Uterus (tissue), 4 donors: ENCODE measurements around the gene VPS41. TPM values are rescaled to one million over a fixed set of nuclear protein-coding genes. Genes with fewer than 3 reads are reported as not detected.
A peak's percentile ranks its signal among the peaks of the same experiment; 100 is the strongest.

Experiments
- DNase-seq, 2 donors: peaks; one replicate each; pipeline ENCODE4 v3.0.0-alpha.2; 2019 to 2020
- H3K27ac ChIP-seq, 2 donors: fragments of 200-600 bp; sonication (generic); 1 replicate in 1 of 2; 2 replicates in 1 of 2; pipeline ENCODE4 v1.5.1; 2016 to 2018
- H3K27me3 ChIP-seq, 2 donors: fragments of 200-600 bp; sonication (generic); one replicate each; pipeline ENCODE4 v1.5.1; 2018 to 2019; ENCODE audit warnings: control low read depth in 1 of 2
- H3K36me3 ChIP-seq, 2 donors: fragments of 200-600 bp; sonication (generic); one replicate each; pipeline ENCODE4 v1.5.1; 2019; ENCODE audit warnings: control low read depth in 1 of 2
- H3K4me1 ChIP-seq, 2 donors: fragments of 200-600 bp; sonication (generic); one replicate each; pipeline ENCODE4 v1.5.1; 2018 to 2019; ENCODE audit warnings: control low read depth in 1 of 2
- H3K4me3 ChIP-seq, 2 donors: fragments of 200-600 bp; sonication (generic); 1 replicate in 1 of 2; 2 replicates in 1 of 2; pipeline ENCODE4 v1.5.1; 2018 to 2019; ENCODE audit warnings: mild to moderate bottlenecking in 1 of 2
- H3K9me3 ChIP-seq, 2 donors: fragments of 200-600 bp; sonication (generic); one replicate each; pipeline ENCODE4 v1.5.1; 2019; ENCODE audit warnings: control low read depth in 1 of 2
- POLR2A ChIP-seq, 2 donors: fragments of 450-650 bp; IDR thresholded peaks; one replicate each; pipeline ENCODE4 v1.6.1; 2016; ENCODE audit warnings: antibody characterized with exemption in 2 of 2, mild to moderate bottlenecking in 1 of 2, moderate library complexity in 1 of 2
- intact Hi-C: fragments of 100-400 bp; cut with DNase I; formaldehyde crosslinking; loops from one replicate; pipeline ENCODE4 v1.15.1; 2023; ENCODE audit warnings: low total_unique reads
- total RNA-seq, 4 donors: library from RNA; depleted of rRNA in 3 of 4; stranded (reverse); fragments of >200 nt in 3 of 4; gene quantifications; one replicate each; pipeline versions ENCODE4 v1.1.0 to v1.2.4, GENCODE V29; 2014 to 2023
- TF ChIP-seq, protein P1 (sequence below), 4 experiments: fragments of 200-600 bp in 2 of 4; fragments of 450-650 bp in 2 of 4; sonication (generic) in 2 of 4; IDR thresholded peaks; one replicate each; pipeline ENCODE4 v1.5.1; 2016 to 2019; ENCODE audit warnings: antibody characterized with exemption in 4 of 4, mild to moderate bottlenecking in 2 of 4, moderate library complexity in 1 of 4
- donor health status: DM: yes; HTN: yes; CAD: no.

The VPS41 gene
- total RNA-seq = 100 to 1,000 TPM in 1 of 4 donors, 10 to 100 TPM in 3; 41.2 to 122 (median 74.0) TPM

GRCh38 chr7:38908759-38909335 is at the start of gene VPS41:
Gene VPS41 (minus strand): TSS chr7:38909191. CDS start chr7:38909174, 17 bp downstream.
- intact Hi-C loops = no loop called here
- H3K27me3 ChIP-seq = no peaks in the 10 kb centered on the region
- TF ChIP-seq POLR2A (IDR thresholded peaks at IDR 0.05) = no peak
- TF ChIP-seq, protein P1, sequence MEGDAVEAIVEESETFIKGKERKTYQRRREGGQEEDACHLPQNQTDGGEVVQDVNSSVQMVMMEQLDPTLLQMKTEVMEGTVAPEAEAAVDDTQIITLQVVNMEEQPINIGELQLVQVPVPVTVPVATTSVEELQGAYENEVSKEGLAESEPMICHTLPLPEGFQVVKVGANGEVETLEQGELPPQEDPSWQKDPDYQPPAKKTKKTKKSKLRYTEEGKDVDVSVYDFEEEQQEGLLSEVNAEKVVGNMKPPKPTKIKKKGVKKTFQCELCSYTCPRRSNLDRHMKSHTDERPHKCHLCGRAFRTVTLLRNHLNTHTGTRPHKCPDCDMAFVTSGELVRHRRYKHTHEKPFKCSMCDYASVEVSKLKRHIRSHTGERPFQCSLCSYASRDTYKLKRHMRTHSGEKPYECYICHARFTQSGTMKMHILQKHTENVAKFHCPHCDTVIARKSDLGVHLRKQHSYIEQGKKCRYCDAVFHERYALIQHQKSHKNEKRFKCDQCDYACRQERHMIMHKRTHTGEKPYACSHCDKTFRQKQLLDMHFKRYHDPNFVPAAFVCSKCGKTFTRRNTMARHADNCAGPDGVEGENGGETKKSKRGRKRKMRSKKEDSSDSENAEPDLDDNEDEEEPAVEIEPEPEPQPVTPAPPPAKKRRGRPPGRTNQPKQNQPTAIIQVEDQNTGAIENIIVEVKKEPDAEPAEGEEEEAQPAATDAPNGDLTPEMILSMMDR (IDR thresholded peaks at IDR 0.05) = no peak
- H3K4me3 ChIP-seq = peak within 1 kb of the TSS; percentile 73 to 94
- peak within 1 kb of the TSS; percentile 19 to 63 for H3K27ac ChIP-seq
- H3K36me3 ChIP-seq = no peaks in the 10 kb centered on the region
- H3K9me3 ChIP-seq = no peaks in the 10 kb centered on the region
- no peaks in the 10 kb centered on the region for H3K4me1 ChIP-seq
- DNase-seq = peak; percentile 67 to 76

- no peaks in the 10 kb centered on the region for H3K9me3 ChIP-seq
- no peak overlapping the region for H3K27ac ChIP-seq
- DNase-seq = no peak
- H3K36me3 ChIP-seq = no peaks in the 10 kb centered on the region
- no peaks in the 10 kb centered on the region for H3K27me3 ChIP-seq
- H3K4me3 ChIP-seq = no peak overlapping the region
- no peak for TF ChIP-seq POLR2A (IDR thresholded peaks at IDR 0.05)
- TF ChIP-seq, protein P1 (IDR thresholded peaks at IDR 0.05) = no peak
- no peaks in the 10 kb centered on the region for H3K4me1 ChIP-seq
- intact Hi-C loops = no loop called here
These were observed 46.9 kb upstream of the VPS41 start for GRCh38 chr7:38955892-38956291.

DNA sequence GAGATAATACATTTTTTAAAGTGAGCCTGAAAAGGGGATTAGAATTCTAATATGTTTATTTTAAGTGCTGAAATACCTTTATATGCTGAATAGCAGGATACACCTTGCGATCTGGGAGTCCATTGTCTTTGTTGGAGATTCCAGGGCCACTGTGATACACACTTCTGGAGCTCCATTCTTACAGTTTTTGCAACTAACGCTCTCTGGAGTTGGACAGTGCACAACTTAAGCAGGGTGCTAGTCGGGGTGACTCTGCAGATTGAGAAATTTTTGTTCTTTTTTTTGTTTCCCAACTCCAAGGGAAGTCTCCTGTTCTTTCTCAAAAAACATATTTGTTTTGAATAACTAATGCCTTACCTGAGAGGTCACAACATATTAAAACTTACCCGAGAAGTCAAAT is 45.0 kb upstream of the VPS41 start:
- no peaks in the 10 kb centered on the region for H3K4me1 ChIP-seq
- H3K36me3 ChIP-seq = no peaks in the 10 kb centered on the region
- no peak overlapping the region for H3K27ac ChIP-seq
- H3K9me3 ChIP-seq = no peaks in the 10 kb centered on the region
- no peaks in the 10 kb centered on the region for H3K27me3 ChIP-seq
- no peak for TF ChIP-seq POLR2A (IDR thresholded peaks at IDR 0.05)
- TF ChIP-seq, protein P1 (IDR thresholded peaks at IDR 0.05) = no peak
- H3K4me3 ChIP-seq = no peak overlapping the region
- no peak for DNase-seq
- intact Hi-C loops = no loop called here

DNA sequence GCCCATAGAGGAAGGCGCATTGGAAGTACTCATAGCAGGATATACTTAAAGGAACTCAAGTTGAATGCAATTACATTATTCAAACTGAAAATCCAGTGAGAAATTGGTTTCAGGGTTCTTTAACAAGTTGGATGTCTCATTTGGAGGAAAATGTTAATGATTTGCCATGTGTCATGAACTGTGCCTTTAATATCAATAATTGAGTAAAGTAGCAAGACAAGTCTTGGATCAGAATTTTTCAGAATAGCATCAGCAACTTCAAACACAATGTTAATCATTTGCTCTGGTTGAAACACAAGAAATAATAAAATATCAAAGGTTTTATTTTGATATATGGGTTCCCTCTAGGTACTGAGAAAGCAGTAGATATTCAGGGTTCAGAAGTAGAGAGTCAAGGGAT is 44.2 kb upstream of the VPS41 start:
- H3K36me3 ChIP-seq = no peaks in the 10 kb centered on the region
- no peak overlapping the region for H3K27ac ChIP-seq
- no peaks in the 10 kb centered on the region for H3K27me3 ChIP-seq
- no peak for DNase-seq
- intact Hi-C loops = no loop called here
- H3K4me3 ChIP-seq = no peak overlapping the region
- H3K9me3 ChIP-seq = no peaks in the 10 kb centered on the region
- no peaks in the 10 kb centered on the region for H3K4me1 ChIP-seq
- TF ChIP-seq, protein P1 (IDR thresholded peaks at IDR 0.05) = no peak
- no peak for TF ChIP-seq POLR2A (IDR thresholded peaks at IDR 0.05)

DNA sequence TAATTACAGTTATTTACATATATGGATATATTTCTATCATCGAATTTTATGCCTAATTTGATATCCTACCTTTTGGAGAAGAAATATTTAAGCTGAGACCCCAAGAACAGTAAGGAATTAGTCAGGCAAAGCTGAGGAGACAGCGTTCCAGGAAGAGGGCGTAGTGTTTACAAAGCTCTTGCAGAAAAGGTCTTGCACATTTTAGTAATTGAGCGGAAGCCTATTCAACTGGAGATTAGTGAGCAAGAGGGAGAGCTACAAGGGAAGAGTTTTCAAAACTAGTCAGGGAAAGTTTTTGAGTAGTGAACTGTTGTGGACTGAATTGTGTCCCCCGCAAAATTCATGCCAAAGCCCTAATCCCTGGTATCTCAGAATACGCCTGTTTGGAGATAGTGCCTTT is 42.2 kb upstream of the VPS41 start:
- intact Hi-C loops = no loop called here
- H3K27me3 ChIP-seq = no peaks in the 10 kb centered on the region
- H3K27ac ChIP-seq = no peak overlapping the region
- no peak for DNase-seq
- H3K4me1 ChIP-seq = no peaks in the 10 kb centered on the region
- H3K36me3 ChIP-seq = no peaks in the 10 kb centered on the region
- H3K9me3 ChIP-seq = no peaks in the 10 kb centered on the region
- no peak for TF ChIP-seq POLR2A (IDR thresholded peaks at IDR 0.05)
- TF ChIP-seq, protein P1 (IDR thresholded peaks at IDR 0.05) = no peak
- H3K4me3 ChIP-seq = no peak overlapping the region
